Calu3 (cell line): ENCODE data around the gene GPR108. TPM values are rescaled to one million over a fixed set of nuclear protein-coding genes. Genes with fewer than 3 reads are reported as not detected.

Experiments used
- BruUV-seq: library from RNA; stranded (reverse); fragments of 400-500 nt; replicated peaks from 2 replicates; lab custom pipeline; 2021; lab: Mats Ljungman, UMichigan
- CTCF ChIA-PET: fragments of 300-600 bp; sonication (Branson Sonifier 250); formaldehyde crosslinking; loops from one replicate; lab custom pipeline; 2022; ENCODE audit warnings: antibody characterized with exemption; lab: Charles Lee
- DNase-seq: peaks from one replicate; pipeline ENCODE4 v3.0.0; 2022
- H3K27ac Mint-ChIP-seq: one replicate; pipeline ENCODE4 v1.8.0; 2022; ENCODE audit warnings: mixed read lengths; ENCODE audit not compliant: unreplicated experiment
- H3K27me3 Mint-ChIP-seq: one replicate; pipeline ENCODE4 v1.8.0; 2022; ENCODE audit warnings: mixed read lengths; ENCODE audit not compliant: unreplicated experiment
- H3K36me3 Mint-ChIP-seq: one replicate; pipeline ENCODE4 v1.8.0; 2022; ENCODE audit warnings: mild to moderate bottlenecking, moderate library complexity, mixed read lengths; ENCODE audit not compliant: insufficient read depth, unreplicated experiment
- H3K4me1 Mint-ChIP-seq: one replicate; pipeline ENCODE4 v1.8.0; 2022; ENCODE audit warnings: mild to moderate bottlenecking, low read depth, mixed read lengths; ENCODE audit not compliant: unreplicated experiment
- H3K4me3 Mint-ChIP-seq: one replicate; pipeline ENCODE4 v1.8.0; 2022; ENCODE audit warnings: mild to moderate bottlenecking, low read depth, moderate library complexity, mixed read lengths; ENCODE audit not compliant: unreplicated experiment
- H3K9me3 Mint-ChIP-seq: one replicate; pipeline ENCODE4 v1.8.0; 2022; ENCODE audit warnings: low read depth, mixed read lengths; ENCODE audit not compliant: unreplicated experiment
- CTCF ChIP-seq: fragments of 200-600 bp; IDR thresholded peaks from one replicate; pipeline ENCODE4 v1.8.0; 2022; ENCODE audit warnings: antibody characterized with exemption; ENCODE audit not compliant: unreplicated experiment
- intact Hi-C: fragments of 100-400 bp; cut with micrococcal nuclease; formaldehyde crosslinking; loops from one replicate; pipeline ENCODE4 v1.10.0; 2022; ENCODE audit not compliant: unreplicated experiment
- total RNA-seq: library from RNA; stranded (reverse); gene quantifications from 2 replicates; pipeline ENCODE4 v1.2.3, GENCODE V29; 2022

GPR108 gene
- total RNA-seq, 1 experiment from 2014 or later: 67.7 TPM

- Mint-ChIP-seq H3K27ac (no peak overlapping the region), H3K4me1 (peaks cover 15% of the 10 kb centered on the region), H3K36me3 (peaks cover 34% of the 10 kb centered on the region), H3K9me3 (peaks cover 4% of the 10 kb centered on the region), H3K27me3 (no peaks in the 10 kb centered on the region), H3K4me3 (no peak overlapping the region)
- CTCF ChIA-PET: no interaction called here
- DNase-seq: no peak
- intact Hi-C loops: no loop called here
- no TSS peak for BruUV-seq
- no peak for TF ChIP-seq CTCF
Measured at GRCh38 chr19:6713773-6714692, 23.3 kb downstream of the GPR108 start.

- Mint-ChIP-seq H3K27ac (no peak overlapping the region), H3K27me3 (no peaks in the 10 kb centered on the region), H3K4me3 (no peak overlapping the region), H3K9me3 (peaks cover 4% of the 10 kb centered on the region), H3K4me1 (peaks cover 13% of the 10 kb centered on the region), H3K36me3 (peaks cover 38% of the 10 kb centered on the region)
- intact Hi-C loops: no loop called here
- DNase-seq: no peak
- CTCF ChIA-PET: no interaction called here
- no TSS peak for BruUV-seq
- no peak for TF ChIP-seq CTCF
Measured at GRCh38 chr19:6712692-6713670, 24.4 kb downstream of the GPR108 start.

DNA sequence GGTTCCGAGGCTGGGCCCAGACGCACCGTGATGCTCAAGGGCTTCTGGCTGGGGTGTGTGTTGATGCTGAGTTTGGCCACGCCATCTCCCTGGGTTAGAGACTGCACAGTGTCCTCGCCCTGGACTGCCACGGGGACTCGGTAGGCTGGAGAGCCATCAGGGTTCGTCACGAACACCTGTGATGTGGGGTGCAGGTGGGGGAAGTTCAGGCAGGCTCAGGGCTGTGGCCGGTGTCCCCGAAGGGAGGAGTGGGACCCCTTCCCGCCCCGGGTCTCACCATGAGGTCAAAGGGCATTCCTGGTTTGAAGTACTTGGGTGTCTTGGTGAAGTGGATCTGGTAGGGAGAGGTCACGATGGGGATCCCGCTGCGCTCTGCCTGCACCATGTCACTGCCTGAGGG lies 25.1 kb downstream of the GPR108 start:
- CTCF ChIA-PET: no interaction called here
- Mint-ChIP-seq H3K27me3 (no peaks in the 10 kb centered on the region), H3K4me3 (no peak overlapping the region), H3K9me3 (peaks cover under 1% of the 10 kb centered on the region), H3K36me3 (peaks cover 31% of the 10 kb centered on the region), H3K27ac (no peak overlapping the region), H3K4me1 (peaks cover 5% of the 10 kb centered on the region)
- intact Hi-C loops: no loop called here
- no peak for TF ChIP-seq CTCF
- no peak for DNase-seq
- BruUV-seq: no TSS peak

DNA sequence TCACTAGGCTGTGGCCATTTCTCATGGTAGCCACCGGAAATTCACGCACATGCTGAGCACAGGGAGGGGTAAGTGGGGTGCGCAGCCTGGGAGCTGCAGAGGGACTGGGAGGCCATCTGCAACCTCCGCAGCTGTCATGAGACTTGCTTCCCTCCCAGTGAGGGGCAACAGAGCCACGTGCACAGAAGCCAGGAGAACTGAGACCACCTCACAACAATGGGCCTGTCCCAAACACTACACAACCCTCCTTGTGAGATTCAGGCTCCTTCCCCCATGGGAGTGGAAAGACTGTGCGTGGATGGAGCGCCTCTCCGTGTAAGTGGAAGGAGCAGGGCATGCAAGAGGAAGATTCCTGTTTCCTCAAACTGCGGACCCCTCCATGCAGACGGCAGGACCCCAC lies 25.8 kb downstream of the GPR108 start:
- no peak overlapping the region for H3K27ac Mint-ChIP-seq
- intact Hi-C loops: no loop called here
- CTCF ChIA-PET: no interaction called here
- no peak for DNase-seq
- no peaks in the 10 kb centered on the region for H3K4me1 Mint-ChIP-seq
- no peaks in the 10 kb centered on the region for H3K9me3 Mint-ChIP-seq
- peaks cover 27% of the 10 kb centered on the region for H3K36me3 Mint-ChIP-seq
- TF ChIP-seq CTCF: no peak
- no peak overlapping the region for H3K4me3 Mint-ChIP-seq
- H3K27me3 Mint-ChIP-seq: no peaks in the 10 kb centered on the region
- no TSS peak for BruUV-seq
